AG04450 (cell line): ENCODE data around the gene LSM7. TPM values are rescaled to one million over a fixed set of nuclear protein-coding genes. Genes with fewer than 3 reads are reported as not detected.
A peak's percentile ranks its signal among the peaks of the same experiment; 100 is the strongest.

Source experiments
- CTCF ChIA-PET: fragments of 300-600, 350-600 bp; formaldehyde crosslinking; extraction: SDS; loops from one replicate; lab custom pipeline; 2022; ENCODE audit warnings: antibody characterized with exemption, inconsistent platforms; lab: Charles Lee
- POLR2A ChIA-PET: fragments of 350-600 bp; formaldehyde crosslinking; extraction: SDS; loops from one replicate; lab custom pipeline; 2021; ENCODE audit warnings: antibody characterized with exemption, inconsistent platforms; lab: Yijun Ruan, JAX
- DNase-seq: peaks from one replicate; pipeline ENCODE4 v3.0.0-alpha.2; 2011; ENCODE audit warnings: low read depth, low spot score
- H3K27ac ChIP-seq: one replicate; pipeline ENCODE4 v1.5.1; 2012; ENCODE audit warnings: low read depth, low read length, control low read depth
- H3K27me3 ChIP-seq: one replicate; pipeline ENCODE4 v1.6.0; 2012; ENCODE audit warnings: low read length; ENCODE audit not compliant: control insufficient read depth, insufficient read depth
- H3K4me3 ChIP-seq: 2 replicates; pipeline ENCODE4 v1.5.1; 2011; ENCODE audit warnings: mild to moderate bottlenecking, low read depth, low read length, control low read depth
- H3K9me3 ChIP-seq: 2 replicates; pipeline ENCODE4 v1.5.1; 2012; ENCODE audit warnings: low read length; ENCODE audit not compliant: control insufficient read depth, insufficient read depth
- polyA plus RNA-seq: library from polyadenylated mRNA; depleted of rRNA; stranded (reverse); fragments of >200 nt; gene quantifications from 2 replicates; pipeline ENCODE4 v1.2.3, GENCODE V29; 2011
- TF ChIP-seq, protein P1 (sequence below): IDR thresholded peaks from 2 replicates; pipeline ENCODE4 v1.5.1; 2011; ENCODE audit warnings: low read depth, low read length, control low read depth, inconsistent platforms

LSM7 gene
- polyA plus RNA-seq, 1 experiment, result 137 TPM

DNA sequence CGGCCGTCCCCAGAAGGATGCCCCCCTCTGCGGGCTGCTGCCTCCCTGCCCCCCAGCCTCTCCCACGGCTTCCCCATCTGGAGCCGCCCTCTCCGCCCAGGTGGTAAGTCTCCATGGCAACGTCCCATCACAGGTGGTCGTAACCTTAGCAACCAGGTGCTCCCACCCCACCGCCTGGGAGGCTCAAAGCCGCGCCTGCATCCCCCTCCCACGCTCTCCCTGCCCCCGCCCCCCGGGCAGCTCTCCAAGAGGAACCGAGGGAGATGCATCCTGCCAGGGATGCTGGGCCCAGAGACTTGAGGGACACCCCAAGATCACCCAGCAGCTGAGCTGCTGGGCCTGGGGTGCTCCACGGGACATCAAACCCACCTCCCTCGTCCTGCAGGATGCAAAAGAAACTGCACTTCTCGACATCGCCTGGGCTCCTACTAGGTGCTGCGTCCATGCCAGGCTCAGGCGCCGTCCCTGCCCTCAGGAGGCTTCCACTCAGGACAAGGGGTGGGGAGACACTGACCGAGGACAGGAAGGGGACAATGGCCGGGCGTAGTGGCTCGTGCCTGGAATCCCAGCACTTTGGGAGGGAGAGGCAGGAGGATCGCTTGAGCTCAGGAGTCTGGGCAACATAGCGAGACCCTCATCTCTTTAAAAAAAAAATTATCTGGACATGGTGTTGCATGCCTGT, 15.4 kb downstream of the LSM7 start:
- no peak for DNase-seq
- CTCF ChIA-PET, result no interaction called here

DNA sequence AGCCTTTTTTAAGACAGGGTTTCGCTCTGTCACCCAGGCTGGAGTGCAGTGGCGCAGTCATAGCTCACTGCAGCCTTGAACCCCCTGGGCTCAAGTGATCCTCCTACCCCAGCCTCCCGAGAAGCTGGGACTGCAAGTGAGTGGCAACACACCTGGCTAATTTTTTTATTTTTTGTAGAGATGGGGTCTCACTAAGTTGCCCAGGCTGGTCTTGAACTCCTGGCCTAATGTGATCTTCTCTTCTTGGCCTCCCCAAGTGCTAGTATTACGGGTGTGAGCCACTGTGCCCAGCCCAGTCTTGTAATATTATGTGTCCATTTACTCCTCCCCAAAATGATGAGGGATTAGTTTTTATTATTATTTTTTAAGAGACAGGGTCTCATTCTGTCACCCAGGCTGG, 17.3 kb downstream of the LSM7 start:
- no peak overlapping the region for H3K27ac ChIP-seq
- ChIA-PET POLR2A (no interaction called here), CTCF (no interaction called here)
- TF ChIP-seq, protein P1, sequence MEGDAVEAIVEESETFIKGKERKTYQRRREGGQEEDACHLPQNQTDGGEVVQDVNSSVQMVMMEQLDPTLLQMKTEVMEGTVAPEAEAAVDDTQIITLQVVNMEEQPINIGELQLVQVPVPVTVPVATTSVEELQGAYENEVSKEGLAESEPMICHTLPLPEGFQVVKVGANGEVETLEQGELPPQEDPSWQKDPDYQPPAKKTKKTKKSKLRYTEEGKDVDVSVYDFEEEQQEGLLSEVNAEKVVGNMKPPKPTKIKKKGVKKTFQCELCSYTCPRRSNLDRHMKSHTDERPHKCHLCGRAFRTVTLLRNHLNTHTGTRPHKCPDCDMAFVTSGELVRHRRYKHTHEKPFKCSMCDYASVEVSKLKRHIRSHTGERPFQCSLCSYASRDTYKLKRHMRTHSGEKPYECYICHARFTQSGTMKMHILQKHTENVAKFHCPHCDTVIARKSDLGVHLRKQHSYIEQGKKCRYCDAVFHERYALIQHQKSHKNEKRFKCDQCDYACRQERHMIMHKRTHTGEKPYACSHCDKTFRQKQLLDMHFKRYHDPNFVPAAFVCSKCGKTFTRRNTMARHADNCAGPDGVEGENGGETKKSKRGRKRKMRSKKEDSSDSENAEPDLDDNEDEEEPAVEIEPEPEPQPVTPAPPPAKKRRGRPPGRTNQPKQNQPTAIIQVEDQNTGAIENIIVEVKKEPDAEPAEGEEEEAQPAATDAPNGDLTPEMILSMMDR, result no peak
- H3K9me3 ChIP-seq, result peaks cover 21% of the 10 kb centered on the region
- H3K4me3 ChIP-seq, result no peak overlapping the region
- DNase-seq, result no peak
- peaks cover 40% of the 10 kb centered on the region for H3K27me3 ChIP-seq

More for the DNA sequence above, 15.4 kb downstream of the LSM7 start:
- Histone ChIP-seq H3K27ac (no peak overlapping the region), H3K9me3 (peaks cover 21% of the 10 kb centered on the region), H3K4me3 (no peak overlapping the region), H3K27me3 (peaks cover 25% of the 10 kb centered on the region)
- POLR2A ChIA-PET, result no interaction called here
- TF ChIP-seq, protein P1, result no peak

DNA sequence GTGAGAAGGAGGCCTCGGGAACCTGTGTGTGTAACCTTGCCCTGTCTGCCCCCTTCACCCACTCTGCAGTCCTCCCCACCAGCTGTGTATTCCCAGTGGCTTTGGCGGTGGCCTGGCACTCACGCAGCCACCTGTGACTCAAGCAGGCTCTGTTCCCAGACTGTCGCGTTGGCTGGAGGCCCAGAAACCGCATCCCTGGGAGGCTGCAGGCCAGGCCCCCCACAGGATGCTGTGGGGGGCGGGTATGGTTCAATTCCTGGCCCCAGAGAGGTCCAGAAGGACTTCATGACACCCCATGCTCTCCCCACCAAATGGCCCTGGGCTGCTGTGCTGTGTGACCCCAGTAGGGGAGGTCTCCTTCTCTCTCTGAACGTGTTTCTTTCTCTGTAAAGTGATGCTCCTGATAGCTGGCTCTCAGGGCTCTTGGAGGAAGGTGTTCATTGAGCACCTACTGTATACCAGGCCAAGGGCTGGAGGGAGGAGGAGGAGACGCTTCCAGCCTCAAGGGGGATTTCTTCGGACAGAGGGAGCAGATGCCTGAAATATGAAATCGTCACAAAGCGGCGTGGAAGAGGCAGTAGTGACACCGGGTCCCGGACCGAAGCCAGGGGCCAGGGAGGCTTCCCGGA, 18.5 kb downstream of the LSM7 start:
- H3K9me3 ChIP-seq, result peaks cover 12% of the 10 kb centered on the region
- no peak overlapping the region for H3K27ac ChIP-seq
- ChIA-PET CTCF (no interaction called here), POLR2A (no interaction called here)
- H3K27me3 ChIP-seq, result peaks cover 44% of the 10 kb centered on the region
- H3K4me3 ChIP-seq, result no peak overlapping the region
- TF ChIP-seq, protein P1, result no peak
- no peak for DNase-seq

DNA sequence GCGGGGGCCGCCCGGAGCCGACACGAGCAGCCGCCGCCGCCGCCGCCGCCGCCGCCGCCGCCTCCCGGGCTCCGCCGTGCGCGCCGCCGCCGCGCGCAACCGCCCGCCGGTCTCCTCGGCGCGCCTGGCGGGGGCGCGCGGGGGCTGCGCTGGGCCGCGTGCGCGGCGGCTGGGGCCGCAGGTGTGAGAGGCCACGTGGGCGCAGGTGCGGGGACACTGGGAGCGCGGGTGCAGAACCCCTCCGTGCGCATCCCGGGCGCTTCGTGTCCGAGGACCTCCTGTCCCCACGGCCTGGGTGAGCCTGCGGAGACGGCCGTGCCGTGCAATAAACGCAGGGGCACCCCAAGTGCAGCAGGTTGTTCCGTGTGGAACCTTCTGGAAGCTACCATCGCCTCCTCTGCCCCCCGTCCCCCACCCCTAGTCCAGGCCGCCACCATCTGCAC, 20.3 kb downstream of the LSM7 start, which contains the start of gene LINGO3:
TSS of gene LINGO3 (minus strand) at position 41 of the 443 bp plus-strand sequence. CDS start 16,378 bp downstream, outside the sequence.
- H3K27me3 ChIP-seq, result peaks cover 40% of the 10 kb centered on the region
- TF ChIP-seq, protein P1, result no peak
- peaks cover 6% of the 10 kb centered on the region; the same call in 1 of the 2 replicates for H3K9me3 ChIP-seq
- POLR2A ChIA-PET, result no interaction called here
- CTCF ChIA-PET, result no interaction called here
- DNase-seq, result no peak
- no peak within 1 kb of the TSS for H3K27ac ChIP-seq
- peak within 1 kb of the TSS; percentile 41 for H3K4me3 ChIP-seq

DNA sequence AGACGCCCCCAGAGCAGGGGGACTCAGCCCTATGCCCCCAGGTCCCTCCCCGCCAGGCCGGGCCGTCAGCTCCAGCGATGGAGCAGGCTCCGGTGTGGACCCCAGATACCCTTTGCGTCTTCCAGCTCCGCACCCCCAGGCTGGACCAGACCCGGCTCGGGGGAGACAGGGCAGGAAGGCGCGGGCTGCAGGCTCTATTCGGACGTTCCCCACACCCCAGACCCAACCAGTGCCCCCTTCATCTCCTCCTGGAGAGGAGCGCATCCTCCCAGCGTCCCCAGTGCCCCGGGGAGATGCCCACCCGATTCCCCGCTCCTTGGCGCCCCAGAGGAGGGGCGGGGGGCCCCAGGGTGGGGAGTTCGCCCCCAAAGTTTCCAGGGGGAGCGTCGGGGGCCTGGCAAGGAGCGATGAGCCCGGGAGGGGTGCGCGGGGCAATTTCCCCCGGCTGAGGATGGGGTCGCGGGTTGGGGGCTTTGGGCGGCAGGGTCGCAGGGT, 20.8 kb downstream of the LSM7 start:
- CTCF ChIA-PET, result no interaction called here
- H3K27me3 ChIP-seq, result peaks cover 39% of the 10 kb centered on the region
- no peaks in the 10 kb centered on the region; the same call in 1 of the 2 replicates for H3K9me3 ChIP-seq
- TF ChIP-seq, protein P1, result no peak
- no peak overlapping the region for H3K27ac ChIP-seq
- no peak for DNase-seq
- POLR2A ChIA-PET, result no interaction called here
- H3K4me3 ChIP-seq, result no peak overlapping the region
